Skin epidermis (tissue), 12 donors: ENCODE data around the gene MARCHF11.

Source experiments
- H3K27ac ChIP-seq, 21 experiments: fragments of 200-600 bp; sonication (generic) in 11 of 21; one replicate each; pipeline ENCODE4 v1.5.0; 2020; ENCODE audit warnings: mild to moderate bottlenecking in 3 of 21, inconsistent platforms in 2 of 21, moderate library complexity in 2 of 21
- H3K4me3 ChIP-seq, 7 experiments: fragments of 200-600 bp; sonication (generic) in 2 of 7; one replicate each; pipeline ENCODE4 v1.5.0; 2020; ENCODE audit warnings: inconsistent platforms in 2 of 7, mild to moderate bottlenecking in 2 of 7, moderate library complexity in 1 of 7

The MARCHF11 gene

DNA sequence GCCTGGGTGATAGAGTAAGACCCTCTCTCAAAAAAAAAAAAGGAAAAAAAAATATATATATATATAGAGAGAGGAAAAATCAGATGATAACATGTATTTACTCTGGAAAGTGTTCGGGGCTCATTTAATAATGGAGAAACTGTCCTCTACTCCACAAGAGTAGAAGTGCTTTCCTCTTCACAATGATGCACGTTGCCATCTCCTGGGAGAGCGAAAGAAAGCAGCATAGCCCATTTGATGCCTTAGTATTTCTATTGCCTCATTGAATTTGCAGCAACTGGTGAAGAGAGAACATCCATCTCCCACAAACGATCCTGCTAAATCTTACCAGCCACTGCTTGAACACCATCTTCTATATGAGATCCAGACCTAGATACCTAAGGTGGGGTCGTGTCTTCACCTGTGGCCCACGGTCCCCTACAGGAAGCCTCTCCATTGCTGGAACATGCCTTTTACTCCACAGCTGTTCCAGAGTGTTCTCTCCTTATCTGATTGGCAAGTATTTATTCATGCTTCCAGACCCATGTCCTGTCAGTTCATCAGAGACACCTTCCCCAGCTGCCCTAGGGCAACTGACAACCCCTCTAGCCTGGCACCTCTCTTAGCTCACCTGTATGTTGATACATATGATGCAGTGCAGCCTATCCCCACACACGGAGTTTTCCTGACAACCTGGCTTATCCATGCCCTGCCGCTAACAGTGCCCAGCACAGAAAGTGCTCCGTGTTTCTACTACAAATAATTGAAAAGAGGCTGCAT is 115.3 kb downstream of the MARCHF11 start:
- H3K4me3 ChIP-seq: no peak overlapping the region
- no peak overlapping the region for H3K27ac ChIP-seq

DNA sequence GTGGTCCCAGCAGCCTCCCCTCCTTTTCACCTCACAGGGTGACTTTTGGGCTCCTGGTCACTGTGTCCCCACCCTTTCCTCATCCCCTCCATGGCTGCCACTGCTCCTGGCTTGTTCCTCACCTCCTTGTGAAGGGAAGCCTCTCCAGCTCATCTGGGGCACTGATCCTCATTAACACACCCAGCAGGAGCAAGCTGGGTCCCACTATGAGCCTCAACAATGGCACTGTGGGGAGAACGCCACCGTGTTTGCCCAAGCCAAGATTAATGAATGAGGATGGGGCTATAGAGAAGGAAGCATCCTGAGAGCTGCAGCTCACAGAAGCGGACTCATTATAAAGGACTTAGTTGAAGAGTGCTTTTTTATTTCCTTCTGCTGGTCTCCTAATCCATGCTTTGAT is 118.4 kb downstream of the MARCHF11 start:
- no peak overlapping the region for H3K4me3 ChIP-seq
- no peak overlapping the region for H3K27ac ChIP-seq

DNA sequence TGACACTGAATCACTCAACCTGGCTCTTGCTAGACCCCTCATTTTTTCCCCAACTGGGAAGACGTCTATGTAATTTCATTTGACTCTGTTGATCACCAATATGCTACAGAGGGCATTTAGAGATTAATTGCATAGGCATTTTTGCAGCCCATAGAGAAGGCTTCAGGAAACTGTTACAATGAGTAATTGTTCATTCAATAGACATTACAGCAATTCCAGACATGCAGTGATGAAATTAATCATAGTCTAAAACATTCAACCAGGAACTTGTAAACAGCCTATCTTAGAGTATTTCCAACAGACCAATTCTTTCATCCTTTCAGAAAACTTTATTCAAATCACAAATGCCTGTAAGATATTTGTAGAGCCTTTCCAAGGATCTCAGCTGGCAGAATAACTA is 122.3 kb downstream of the MARCHF11 start:
- no peak overlapping the region for H3K4me3 ChIP-seq
- no peak overlapping the region for H3K27ac ChIP-seq

DNA sequence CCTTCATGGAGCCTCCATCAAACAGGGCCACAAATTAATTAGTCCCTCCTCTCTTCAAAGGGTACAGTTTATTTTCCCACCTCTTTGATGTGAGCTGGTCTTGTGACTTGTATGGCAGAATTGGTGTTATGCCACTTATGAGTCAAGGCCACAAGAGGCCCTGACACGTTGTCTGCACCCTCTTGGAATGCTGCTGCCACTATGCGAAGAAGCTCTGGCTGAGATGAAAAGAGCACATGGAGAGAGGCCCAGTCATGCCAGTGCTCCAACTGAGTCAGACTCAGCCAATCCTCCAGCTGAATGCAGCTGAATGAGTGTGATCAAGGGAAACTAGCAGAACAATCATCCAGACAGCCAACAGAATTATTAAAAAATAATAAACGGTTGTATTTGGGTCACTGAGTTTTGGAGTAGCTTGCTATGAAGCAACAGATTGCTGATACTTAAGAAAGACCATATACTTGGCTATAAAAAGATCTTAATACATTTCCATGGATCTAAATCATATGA is 128.3 kb downstream of the MARCHF11 start:
- H3K4me3 ChIP-seq: no peak overlapping the region
- no peak overlapping the region for H3K27ac ChIP-seq

DNA sequence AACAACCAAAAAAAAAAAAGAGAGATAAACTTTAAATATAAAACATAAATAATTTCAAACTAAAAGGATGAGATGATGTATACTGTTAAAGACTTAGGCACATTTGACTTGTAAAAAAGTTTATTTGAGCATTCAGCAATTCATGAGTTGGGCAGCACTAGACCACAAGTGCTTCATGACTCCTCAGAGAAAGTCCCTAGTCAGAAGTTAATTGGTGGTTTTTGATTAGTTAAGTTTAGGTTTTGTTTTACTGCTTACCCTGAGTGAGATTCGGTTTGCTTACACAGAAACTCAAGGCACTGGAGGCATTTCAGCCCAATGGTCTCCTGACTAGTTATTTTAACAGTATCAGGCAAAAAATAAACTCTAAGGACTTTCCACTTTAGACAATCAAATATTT is 129.2 kb downstream of the MARCHF11 start:
- Histone ChIP-seq H3K4me3 (no peak overlapping the region), H3K27ac (no peak overlapping the region)

DNA sequence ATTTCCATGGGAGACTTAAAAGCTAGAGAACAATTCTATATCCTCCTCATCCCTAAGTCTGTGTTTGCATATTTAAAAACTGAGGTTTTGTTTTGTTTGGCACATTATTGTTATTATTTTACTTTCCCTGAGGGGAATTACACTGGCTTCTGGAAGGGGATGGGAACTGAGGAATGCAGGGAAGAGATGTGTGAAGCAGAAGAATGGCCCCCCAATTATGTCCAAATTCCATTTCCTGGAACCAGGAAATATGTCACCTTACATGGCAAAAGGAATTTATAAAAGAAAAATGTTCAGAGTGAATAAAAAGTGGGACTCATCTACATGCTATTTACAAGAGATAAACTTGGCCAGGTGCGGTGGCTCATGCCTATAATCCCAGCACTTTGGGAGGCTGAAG is 129.8 kb downstream of the MARCHF11 start:
- Histone ChIP-seq H3K27ac (no peak overlapping the region), H3K4me3 (no peak overlapping the region)

DNA sequence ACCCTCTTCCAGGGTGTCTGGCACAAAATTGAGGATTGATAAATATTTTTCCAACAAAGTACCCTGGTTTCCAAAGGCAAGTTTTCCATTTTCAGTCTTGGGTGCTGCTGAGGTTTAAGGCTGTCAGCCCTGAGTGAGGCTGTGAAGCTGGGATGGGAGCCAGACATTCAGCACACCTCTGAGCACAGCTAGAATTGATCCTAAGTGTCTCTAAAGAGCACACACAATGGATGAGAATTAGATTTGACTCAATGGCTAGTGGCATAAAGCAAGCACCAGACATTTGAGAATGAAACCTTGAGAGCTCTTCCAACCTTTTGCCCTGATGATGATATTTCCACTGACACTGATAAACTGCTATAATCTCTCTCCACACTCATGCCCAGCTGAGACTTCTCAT is 131.5 kb downstream of the MARCHF11 start:
- H3K27ac ChIP-seq: no peak overlapping the region
- no peak overlapping the region for H3K4me3 ChIP-seq

DNA sequence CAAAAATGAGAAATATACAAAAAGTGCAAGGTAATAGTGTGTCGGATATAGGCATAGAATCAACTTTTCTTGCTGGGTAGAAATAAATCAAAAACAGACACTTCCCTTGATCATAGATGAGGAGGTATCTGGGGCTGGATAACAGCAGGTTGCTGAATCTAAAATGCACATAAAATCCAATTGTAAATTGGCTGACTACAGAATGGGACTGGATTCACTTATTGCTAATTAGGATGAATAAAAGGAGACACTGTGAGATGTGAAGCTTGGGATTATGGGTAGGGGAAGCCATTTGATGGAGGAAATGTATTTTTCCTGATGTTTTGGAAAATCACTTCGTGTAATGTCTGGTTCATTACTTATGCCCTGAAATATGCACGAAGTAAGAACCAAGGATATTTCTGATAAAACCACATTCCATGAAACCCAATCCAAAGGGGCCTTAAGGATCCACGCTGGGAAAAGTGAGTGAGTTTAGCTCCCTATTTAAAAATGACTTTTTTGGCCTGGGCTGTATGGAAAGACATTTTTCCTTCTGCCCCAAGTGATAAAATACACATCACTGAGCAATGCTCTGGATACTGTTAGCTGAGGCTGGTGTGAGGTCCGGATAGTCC is 136.1 kb downstream of the MARCHF11 start:
- Histone ChIP-seq H3K27ac (no peak overlapping the region), H3K4me3 (no peak overlapping the region)

DNA sequence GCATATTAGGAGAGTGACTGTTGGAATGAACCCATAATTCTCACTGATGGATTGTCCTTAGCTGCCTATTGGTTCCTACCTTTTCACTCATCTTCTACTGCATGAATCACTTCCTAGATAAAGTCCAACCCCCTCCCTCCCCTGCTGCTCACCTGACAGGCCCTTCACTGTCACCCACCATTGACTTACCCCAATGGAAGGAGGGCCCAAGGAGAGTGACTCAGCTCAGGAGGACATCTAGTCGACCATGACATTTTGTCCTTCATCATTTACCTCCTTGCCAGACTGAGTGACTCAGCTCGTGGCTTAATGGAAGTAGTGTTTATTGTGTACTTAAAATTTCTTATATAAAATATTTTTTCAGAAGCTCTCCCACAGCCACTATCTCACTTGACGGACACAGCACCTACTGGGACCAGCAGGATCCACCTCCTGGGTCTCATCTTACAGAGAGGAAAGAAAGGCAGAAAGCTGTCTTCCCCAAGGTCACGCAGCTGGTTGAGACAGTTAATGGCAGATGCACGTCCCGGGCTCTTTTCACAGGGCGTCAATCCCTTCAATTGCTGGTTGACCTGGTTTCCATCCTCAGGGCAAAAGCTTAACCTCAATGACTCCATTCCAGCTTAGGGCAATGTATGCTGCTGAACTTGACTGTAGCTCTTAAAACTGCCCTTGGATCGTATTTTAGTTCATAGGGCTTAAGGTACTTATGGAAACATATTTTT is 142.3 kb downstream of the MARCHF11 start:
- H3K27ac ChIP-seq: no peak overlapping the region
- no peak overlapping the region for H3K4me3 ChIP-seq

DNA sequence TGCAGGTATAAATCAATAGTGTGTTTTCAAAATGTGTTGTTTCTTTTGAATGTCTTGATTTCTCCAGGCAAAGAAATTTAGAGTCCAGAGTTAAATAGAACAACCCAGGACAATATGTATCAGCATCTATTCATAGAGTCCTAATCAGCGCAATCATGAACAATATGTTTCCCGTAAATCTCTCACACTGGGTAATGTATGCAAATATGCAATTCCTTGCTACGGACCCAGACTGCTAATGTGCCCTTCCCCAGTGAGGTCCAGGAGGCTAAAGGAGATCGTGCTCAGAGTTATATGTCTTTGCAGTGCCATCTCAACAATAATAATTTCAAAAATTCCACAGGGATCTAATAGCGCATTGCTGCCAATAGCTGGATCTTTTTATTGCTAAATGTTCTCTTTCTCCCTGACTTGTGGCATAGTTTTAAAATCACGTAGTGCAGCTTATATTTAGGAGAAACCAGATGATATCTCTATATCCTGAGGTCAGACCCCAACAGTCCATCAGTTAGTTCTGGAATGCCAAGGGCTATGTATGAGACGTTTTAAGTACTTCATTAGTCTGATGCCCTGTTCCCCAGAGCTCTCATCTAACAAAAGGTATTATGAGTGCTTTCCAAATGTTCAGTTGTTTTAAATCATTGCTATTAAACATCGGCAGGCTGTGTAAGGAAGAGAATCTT is 145.1 kb downstream of the MARCHF11 start:
- Histone ChIP-seq H3K27ac (no peak overlapping the region), H3K4me3 (no peak overlapping the region)

DNA sequence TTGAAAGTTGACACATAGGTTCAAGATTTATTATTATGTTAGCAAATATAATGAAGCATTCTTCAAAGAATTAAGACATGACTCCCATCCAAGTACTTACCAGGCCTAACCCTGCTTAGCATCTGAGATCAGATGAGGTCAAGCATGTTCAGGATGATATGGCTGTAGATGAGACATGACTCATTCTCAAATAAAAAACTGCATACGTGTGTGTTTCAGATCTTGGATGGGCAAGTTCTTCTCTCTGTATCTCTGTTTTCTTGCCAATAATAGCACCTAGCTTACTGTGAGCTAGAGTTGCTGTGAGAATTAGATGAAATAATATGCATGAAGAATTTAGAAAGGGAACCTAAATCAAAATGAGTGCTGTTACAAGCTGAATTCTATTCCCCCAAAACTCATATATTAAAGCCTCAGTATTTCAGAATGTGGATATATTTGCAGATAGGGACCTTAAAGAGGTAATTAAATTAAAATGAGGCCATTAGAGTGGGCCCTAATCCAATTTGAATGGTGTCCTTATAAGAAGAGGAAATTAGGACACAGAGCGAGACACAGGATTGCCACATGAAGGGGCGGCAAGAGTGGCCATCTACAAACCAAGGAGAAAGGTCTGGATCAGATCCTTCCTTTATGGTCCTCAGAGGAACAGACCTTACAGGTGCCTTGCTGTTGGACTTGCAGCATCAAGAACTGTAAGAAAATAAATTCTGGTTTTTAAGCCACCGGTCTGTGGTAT is 146.2 kb downstream of the MARCHF11 start:
- no peak overlapping the region for H3K4me3 ChIP-seq
- no peak overlapping the region for H3K27ac ChIP-seq

DNA sequence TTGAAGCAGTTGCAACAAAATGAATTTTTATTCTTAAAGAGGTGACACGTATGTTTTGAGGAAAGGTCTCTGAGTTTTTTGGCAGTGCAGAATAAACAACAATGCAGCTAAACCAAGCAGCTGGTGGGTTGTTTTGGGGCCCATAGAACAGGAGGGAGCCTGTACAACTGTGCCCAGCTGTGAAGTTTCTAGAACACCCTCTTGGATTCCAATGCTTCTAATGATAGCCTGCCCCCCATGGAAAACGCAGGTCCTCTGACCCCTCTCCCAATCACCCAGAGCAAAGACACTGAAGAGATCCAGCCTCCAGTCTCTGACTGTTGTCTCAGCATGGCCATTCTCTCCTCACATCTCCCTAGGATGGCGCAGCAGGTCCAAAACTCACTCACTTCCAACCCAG is 150.9 kb downstream of the MARCHF11 start:
- H3K27ac ChIP-seq: no peak overlapping the region
- H3K4me3 ChIP-seq: no peak overlapping the region

DNA sequence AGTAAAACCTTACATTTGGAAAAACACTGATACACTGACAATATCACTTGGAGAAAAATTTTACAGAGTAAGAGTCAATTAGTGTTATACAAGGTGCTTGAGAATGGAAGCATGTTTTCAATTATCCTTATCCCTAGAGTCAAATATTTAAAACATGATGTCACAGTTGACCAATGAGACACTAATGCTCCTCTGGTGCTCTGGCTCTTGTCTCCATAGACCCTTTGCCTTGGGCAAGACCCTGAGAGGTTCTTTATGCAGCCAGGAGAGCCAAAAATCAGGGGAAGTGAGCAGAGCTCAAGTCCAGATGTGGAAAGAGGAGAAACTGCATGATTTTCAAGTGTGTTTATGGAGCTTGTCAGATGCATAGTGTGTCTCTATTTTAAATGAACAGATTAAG is 153.9 kb downstream of the MARCHF11 start:
- Histone ChIP-seq H3K4me3 (no peak overlapping the region), H3K27ac (no peak overlapping the region)

DNA sequence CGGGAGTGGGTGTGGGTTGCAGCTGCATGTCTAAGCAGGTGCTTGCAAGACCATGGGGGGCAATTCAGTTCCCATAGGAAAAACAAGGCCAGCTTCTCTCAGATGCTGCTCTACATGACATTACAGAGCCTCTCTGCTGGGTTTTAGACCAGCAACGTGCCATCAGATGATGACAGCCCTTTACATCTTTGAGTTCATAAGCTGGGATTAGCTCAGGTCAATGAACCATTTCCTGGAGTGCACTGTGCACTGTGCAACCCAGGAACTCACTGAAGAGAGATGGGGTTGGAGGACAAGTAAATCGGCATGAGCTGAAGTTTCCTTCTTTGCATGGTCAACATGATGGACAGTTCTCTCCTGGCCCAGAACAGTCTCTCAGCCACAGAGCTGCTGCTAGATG is 160.6 kb downstream of the MARCHF11 start:
- no peak overlapping the region for H3K27ac ChIP-seq
- no peak overlapping the region for H3K4me3 ChIP-seq

DNA sequence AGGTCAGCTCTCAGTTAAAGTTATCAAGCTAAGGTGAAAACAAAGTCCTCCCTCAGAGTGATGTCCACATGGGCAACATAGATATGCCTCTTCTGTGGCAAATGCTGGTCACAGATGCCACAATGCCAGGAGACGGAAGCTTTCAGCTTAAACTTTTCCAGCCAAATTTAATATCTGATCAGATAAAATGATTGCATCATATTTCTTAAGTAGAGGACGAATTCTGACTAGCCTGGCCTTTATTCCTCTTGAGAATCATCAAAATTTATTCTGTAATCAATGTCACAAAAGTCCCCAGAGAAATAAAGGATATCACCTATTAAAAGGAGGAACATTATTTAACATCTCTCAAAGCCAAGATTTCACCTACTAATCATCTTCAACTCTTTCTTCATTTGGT is 161.9 kb downstream of the MARCHF11 start:
- no peak overlapping the region for H3K4me3 ChIP-seq
- H3K27ac ChIP-seq: no peak overlapping the region
